Hepatocyte (in vitro differentiated cells): Measurements from ENCODE around the gene LAMB2. TPM values are rescaled to one million over a fixed set of nuclear protein-coding genes. Genes with fewer than 3 reads are reported as not detected.
A peak's percentile ranks its signal among the peaks of the same experiment; 100 is the strongest.

Experiments
- DNase-seq: peaks from one replicate; pipeline ENCODE4 v3.0.0-alpha.2; 2016; ENCODE audit warnings: low spot score
- H2AFZ ChIP-seq: fragments of 200-600 bp; sonication (generic); 2 replicates; pipeline ENCODE4 v1.6.0; 2016; ENCODE audit warnings: antibody characterized with exemption, mild to moderate bottlenecking
- H3K27ac ChIP-seq: fragments of 200-600 bp; sonication (generic); 2 replicates; pipeline ENCODE4 v1.5.1; 2016; ENCODE audit warnings: mild to moderate bottlenecking
- H3K27me3 ChIP-seq: fragments of 200-600 bp; sonication (generic); 2 replicates; pipeline ENCODE4 v1.6.1; 2016
- H3K36me3 ChIP-seq: fragments of 200-600 bp; sonication (generic); replicated peaks from 2 replicates; pipeline ENCODE4 v1.5.1; 2016; ENCODE audit warnings: low read depth; ENCODE audit not compliant: insufficient read depth
- H3K4me1 ChIP-seq: fragments of 200-600 bp; sonication (generic); 2 replicates; pipeline ENCODE4 v1.5.1; 2016; ENCODE audit warnings: mild to moderate bottlenecking, moderate library complexity; ENCODE audit not compliant: insufficient read depth
- H3K4me2 ChIP-seq: fragments of 200-600 bp; sonication (generic); 2 replicates; pipeline ENCODE4 v1.6.0; 2016
- H3K4me3 ChIP-seq: fragments of 200-600 bp; sonication (generic); 2 replicates; pipeline ENCODE4 v1.5.1; 2016; ENCODE audit warnings: mild to moderate bottlenecking
- H3K79me2 ChIP-seq: fragments of 200-600 bp; sonication (generic); 2 replicates; pipeline ENCODE4 v1.6.0; 2017; ENCODE audit warnings: mild to moderate bottlenecking
- H3K9me2 ChIP-seq: fragments of 200-600 bp; sonication (generic); replicated peaks from 2 replicates; pipeline ENCODE4 v1.6.0; 2017; ENCODE audit warnings: mild to moderate bottlenecking; ENCODE audit not compliant: insufficient read depth
- H3K9me3 ChIP-seq: fragments of 200-600 bp; sonication (generic); 2 replicates; pipeline ENCODE4 v1.5.1; 2016; ENCODE audit warnings: low read depth, mild to moderate bottlenecking
- H4K20me1 ChIP-seq: fragments of 200-600 bp; sonication (generic); 2 replicates; pipeline ENCODE4 v1.6.0; 2016; ENCODE audit warnings: mild to moderate bottlenecking; ENCODE audit not compliant: insufficient read depth, poor library complexity, severe bottlenecking
- EZH2 ChIP-seq: fragments of 200-600 bp; sonication (generic); IDR thresholded peaks from 2 replicates; pipeline ENCODE4 v1.6.1; 2016; ENCODE audit warnings: antibody characterized with exemption, mild to moderate bottlenecking, borderline replicate concordance
- EZH2phosphoT487 ChIP-seq: fragments of 200-600 bp; sonication (generic); IDR thresholded peaks from one replicate; pipeline ENCODE4 v1.6.1; 2018; ENCODE audit warnings: antibody characterized with exemption, mild to moderate bottlenecking, low read depth, moderate library complexity; ENCODE audit not compliant: unreplicated experiment, severe bottlenecking
- WGBS: methylation state at CpG from one replicate; pipeline ENCODE4 v1.1.6; 2016; ENCODE audit warnings: low lambda C conversion rate; ENCODE audit errors: missing lambda C conversion rate; 5-methylcytosine and 5-hydroxymethylcytosine counted together
- polyA plus RNA-seq: library from polyadenylated mRNA; unstranded; fragments of >200 nt; fragmentation: Nextera tagmentation; extraction: Ambion mirVana; gene quantifications from 2 replicates; pipeline ENCODE4 v1.2.1, GENCODE V29; 2016
- total RNA-seq: library from RNA; depleted of rRNA; stranded (reverse); fragments of >200 nt; gene quantifications from 2 replicates; pipeline ENCODE4 v1.2.3, GENCODE V29; 2014
- TF ChIP-seq, protein P1 (sequence below): fragments of 200-600 bp; sonication (generic); IDR thresholded peaks from 2 replicates; pipeline ENCODE4 v1.5.1; 2016; ENCODE audit warnings: antibody characterized with exemption, mild to moderate bottlenecking; ENCODE audit not compliant: poor library complexity

Gene LAMB2
- total and polyA plus RNA-seq, 2 experiments from 2014 or later = 396 to 437 TPM

DNA sequence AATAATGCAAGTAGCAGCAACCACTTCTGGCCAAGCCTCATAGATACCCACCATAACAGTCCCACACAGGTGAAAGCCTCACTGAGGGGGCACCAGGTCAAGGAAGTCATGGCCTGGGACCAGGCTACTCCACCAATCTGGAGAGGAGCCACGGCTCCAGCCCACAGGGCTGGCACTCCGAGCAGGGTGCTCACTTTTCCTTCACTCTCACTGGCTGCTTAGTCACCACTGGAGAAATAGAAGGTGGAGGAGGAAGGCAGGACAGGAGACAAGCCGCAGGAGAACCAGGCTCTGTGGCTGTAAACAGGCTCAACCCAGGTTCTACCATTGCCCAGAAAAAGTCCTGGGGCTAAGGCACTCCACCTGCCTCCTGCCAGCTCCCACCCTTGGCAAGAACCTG is 13.4 kb downstream of the LAMB2 start:
- peaks cover 9% of the 10 kb centered on the region for H3K4me1 ChIP-seq
- DNase-seq = no peak
- H3K9me3 ChIP-seq = no peaks in the 10 kb centered on the region
- no peak overlapping the region for H2AFZ ChIP-seq
- peak overlapping the region; percentile 78 for H3K4me3 ChIP-seq
- peak overlapping the region; percentile 90 for H3K27ac ChIP-seq
- no peaks in the 10 kb centered on the region for H3K36me3 ChIP-seq
- H3K79me2 ChIP-seq = peaks cover 20% of the 10 kb centered on the region
- H3K4me2 ChIP-seq = peak overlapping the region; percentile 91
- no peaks in the 10 kb centered on the region for H3K9me2 ChIP-seq
- TF ChIP-seq EZH2 = no peak
- TF ChIP-seq, protein P1, sequence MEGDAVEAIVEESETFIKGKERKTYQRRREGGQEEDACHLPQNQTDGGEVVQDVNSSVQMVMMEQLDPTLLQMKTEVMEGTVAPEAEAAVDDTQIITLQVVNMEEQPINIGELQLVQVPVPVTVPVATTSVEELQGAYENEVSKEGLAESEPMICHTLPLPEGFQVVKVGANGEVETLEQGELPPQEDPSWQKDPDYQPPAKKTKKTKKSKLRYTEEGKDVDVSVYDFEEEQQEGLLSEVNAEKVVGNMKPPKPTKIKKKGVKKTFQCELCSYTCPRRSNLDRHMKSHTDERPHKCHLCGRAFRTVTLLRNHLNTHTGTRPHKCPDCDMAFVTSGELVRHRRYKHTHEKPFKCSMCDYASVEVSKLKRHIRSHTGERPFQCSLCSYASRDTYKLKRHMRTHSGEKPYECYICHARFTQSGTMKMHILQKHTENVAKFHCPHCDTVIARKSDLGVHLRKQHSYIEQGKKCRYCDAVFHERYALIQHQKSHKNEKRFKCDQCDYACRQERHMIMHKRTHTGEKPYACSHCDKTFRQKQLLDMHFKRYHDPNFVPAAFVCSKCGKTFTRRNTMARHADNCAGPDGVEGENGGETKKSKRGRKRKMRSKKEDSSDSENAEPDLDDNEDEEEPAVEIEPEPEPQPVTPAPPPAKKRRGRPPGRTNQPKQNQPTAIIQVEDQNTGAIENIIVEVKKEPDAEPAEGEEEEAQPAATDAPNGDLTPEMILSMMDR = no peak
- TF ChIP-seq EZH2phosphoT487 = no peak
- no peaks in the 10 kb centered on the region for H3K27me3 ChIP-seq
- H4K20me1 ChIP-seq = no peaks in the 10 kb centered on the region
- WGBS = 87% methylated on average over 3 of the region's 3 CpGs

DNA sequence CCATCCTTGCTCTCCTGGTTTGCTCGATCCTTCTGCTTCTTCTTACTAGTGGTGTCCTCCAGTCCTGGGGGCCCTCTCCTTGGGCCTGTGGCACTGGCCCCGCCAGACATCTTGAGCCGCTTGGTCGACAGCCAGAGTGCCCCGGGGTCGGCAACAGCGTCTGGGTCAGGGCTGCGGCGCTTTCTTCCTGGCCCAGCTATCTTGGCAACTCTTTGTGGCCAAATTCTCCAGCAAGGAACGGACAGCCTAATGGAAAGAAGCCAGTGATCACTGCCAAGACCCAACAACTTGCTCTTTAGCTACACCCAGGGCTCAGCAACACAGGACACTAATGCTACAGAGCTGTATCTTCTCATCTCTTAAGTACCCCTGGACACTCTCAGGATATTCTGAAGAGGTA is 13.8 kb downstream of the LAMB2 start:
- Histone ChIP-seq H3K4me3 (no peak overlapping the region), H4K20me1 (no peaks in the 10 kb centered on the region), H3K4me2 (peak overlapping the region; percentile 91), H3K9me3 (no peaks in the 10 kb centered on the region), H3K79me2 (peaks cover 20% of the 10 kb centered on the region), H3K9me2 (no peaks in the 10 kb centered on the region), H3K27ac (no peak overlapping the region), H3K27me3 (no peaks in the 10 kb centered on the region), H2AFZ (no peak overlapping the region), H3K4me1 (peaks cover 9% of the 10 kb centered on the region), H3K36me3 (no peaks in the 10 kb centered on the region)
- DNase-seq = no peak
- 97% methylated on average over 10 of the region's 10 CpGs for WGBS
- TF ChIP-seq EZH2phosphoT487 = no peak
- TF ChIP-seq EZH2 = no peak
- TF ChIP-seq, protein P1 = no peak

DNA sequence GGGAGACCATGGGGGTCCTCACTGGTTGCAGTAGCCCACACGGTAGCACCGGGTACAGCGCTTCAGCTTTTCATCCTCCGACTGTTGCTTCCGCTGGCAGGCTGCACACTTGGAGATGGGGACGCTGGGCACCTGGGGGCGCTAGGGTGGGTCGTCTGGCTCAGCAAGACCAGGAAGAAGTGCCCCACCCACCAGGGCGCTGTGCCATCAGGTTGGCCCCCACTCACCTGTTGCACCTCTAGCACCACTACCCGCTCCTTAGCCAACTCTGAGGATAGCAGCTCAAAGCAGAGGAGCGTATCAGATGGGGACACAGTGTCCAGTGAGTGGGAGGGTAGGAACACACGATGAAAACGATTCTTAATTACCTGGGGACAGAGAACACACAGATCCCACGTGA is 20.6 kb downstream of the LAMB2 start:
- no peaks in the 10 kb centered on the region for H3K4me1 ChIP-seq
- no peak overlapping the region for H3K4me2 ChIP-seq
- H3K9me2 ChIP-seq = no peaks in the 10 kb centered on the region
- TF ChIP-seq, protein P1 = no peak
- TF ChIP-seq EZH2 = no peak
- H2AFZ ChIP-seq = no peak overlapping the region
- no peaks in the 10 kb centered on the region for H3K36me3 ChIP-seq
- H3K27ac ChIP-seq = no peak overlapping the region
- no peaks in the 10 kb centered on the region for H3K9me3 ChIP-seq
- DNase-seq = no peak
- H3K27me3 ChIP-seq = no peaks in the 10 kb centered on the region
- WGBS = 96% methylated on average over 14 of the region's 14 CpGs
- no peaks in the 10 kb centered on the region for H3K79me2 ChIP-seq
- no peak overlapping the region for H3K4me3 ChIP-seq
- H4K20me1 ChIP-seq = no peaks in the 10 kb centered on the region

DNA sequence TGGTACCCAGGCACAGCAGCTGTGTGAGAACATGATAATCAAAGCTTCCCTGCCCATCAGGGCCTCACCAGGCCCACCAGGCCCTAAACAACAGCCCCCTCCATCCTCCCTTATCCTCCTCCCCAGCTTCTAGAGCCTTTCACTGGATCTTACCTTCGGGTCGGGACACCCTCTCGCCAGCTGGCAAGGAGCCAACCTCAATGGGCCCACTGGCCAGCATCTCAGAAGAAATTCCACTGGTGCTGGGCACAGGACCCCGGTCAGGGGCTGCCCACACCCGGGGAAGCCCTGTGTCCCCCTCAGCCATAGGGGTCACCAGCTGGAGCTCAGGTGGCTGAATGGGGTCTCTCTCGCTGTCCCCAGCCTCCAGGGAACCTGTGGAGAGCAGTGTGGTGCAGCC is 21.5 kb downstream of the LAMB2 start:
- 90% methylated on average over 6 of the region's 6 CpGs for WGBS
- TF ChIP-seq EZH2 = no peak
- TF ChIP-seq, protein P1 = no peak
- TF ChIP-seq EZH2phosphoT487 = no peak

More for the DNA sequence above, 21.5 kb downstream of the LAMB2 start:
- no peak overlapping the region for H3K4me3 ChIP-seq
- H3K27me3 ChIP-seq = no peaks in the 10 kb centered on the region
- no peaks in the 10 kb centered on the region for H3K4me1 ChIP-seq
- no peak for DNase-seq
- H3K79me2 ChIP-seq = no peaks in the 10 kb centered on the region
- no peak overlapping the region for H2AFZ ChIP-seq
- no peaks in the 10 kb centered on the region for H3K36me3 ChIP-seq
- H3K27ac ChIP-seq = no peak overlapping the region
- H4K20me1 ChIP-seq = no peaks in the 10 kb centered on the region
- no peak overlapping the region for H3K4me2 ChIP-seq
- H3K9me3 ChIP-seq = no peaks in the 10 kb centered on the region
- H3K9me2 ChIP-seq = no peaks in the 10 kb centered on the region
